GM19099 (cell line): ENCODE results near the gene DAD1.
A peak's percentile ranks its signal among the peaks of the same experiment; 100 is the strongest.

Experiments used
- POLR2A ChIP-seq: IDR thresholded peaks from 3 replicates; pipeline ENCODE4 v1.6.1; 2011; ENCODE audit warnings: low read depth; ENCODE audit not compliant: insufficient read length; ENCODE audit errors: extremely low read depth

DAD1 gene

GRCh38 chr14:22549981-22550673, 38.9 kb downstream of the DAD1 start:
- TF ChIP-seq POLR2A, result peak; percentile 60

GRCh38 chr14:22549324-22549962, 39.6 kb downstream of the DAD1 start:
- TF ChIP-seq POLR2A, result no peak

- no peak for TF ChIP-seq POLR2A
Observed at GRCh38 chr14:22547948-22548750, 40.9 kb downstream of the DAD1 start.

- TF ChIP-seq POLR2A, result no peak
Observed at GRCh38 chr14:22547313-22547947, 41.6 kb downstream of the DAD1 start.

- no peak for TF ChIP-seq POLR2A
Observed at GRCh38 chr14:22546722-22547071, 42.3 kb downstream of the DAD1 start.

GRCh38 chr14:22545842-22546721, 42.9 kb downstream of the DAD1 start:
- TF ChIP-seq POLR2A, result no peak

GRCh38 chr14:22544881-22545420, 44.1 kb downstream of the DAD1 start:
- no peak for TF ChIP-seq POLR2A

- TF ChIP-seq POLR2A, result no peak
Observed at GRCh38 chr14:22544406-22544805, 44.6 kb downstream of the DAD1 start.

- peak; percentile 13 for TF ChIP-seq POLR2A
Observed at GRCh38 chr14:22542360-22542759, 46.7 kb downstream of the DAD1 start.

- no peak for TF ChIP-seq POLR2A
Observed at GRCh38 chr14:22541721-22542120, 47.3 kb downstream of the DAD1 start.

GRCh38 chr14:22540811-22541360, 48.1 kb downstream of the DAD1 start:
- TF ChIP-seq POLR2A, result peak; percentile 22

- no peak for TF ChIP-seq POLR2A
Observed at GRCh38 chr14:22540293-22540692, 48.7 kb downstream of the DAD1 start.

GRCh38 chr14:22539831-22540230, 49.2 kb downstream of the DAD1 start:
- no peak for TF ChIP-seq POLR2A
